IPS-18c (cell line): ENCODE measurements around the gene TRABD2B.

Experiments
- H3K4me3 ChIP-seq: 2 replicates; pipeline ENCODE4 v1.7.0; 2013; ENCODE audit warnings: low read depth, mild to moderate bottlenecking, low read length, moderate library complexity; ENCODE audit not compliant: insufficient read depth
- H3K9me3 ChIP-seq: one replicate; pipeline ENCODE4 v1.6.1; 2013; ENCODE audit warnings: mild to moderate bottlenecking, low read length, moderate library complexity; ENCODE audit not compliant: control insufficient read depth, insufficient read depth

TRABD2B gene

GRCh38 chr1:47805018-47805417 lies 192.2 kb downstream of the TRABD2B start:
- no peak overlapping the region for H3K4me3 ChIP-seq
- H3K9me3 ChIP-seq = no peaks in the 10 kb centered on the region

- H3K9me3 ChIP-seq = no peaks in the 10 kb centered on the region
- H3K4me3 ChIP-seq = no peak overlapping the region
These were observed 193.2 kb downstream of the TRABD2B start for GRCh38 chr1:47803815-47804501.

GRCh38 chr1:47797575-47797974 lies 199.6 kb downstream of the TRABD2B start:
- no peaks in the 10 kb centered on the region for H3K9me3 ChIP-seq

DNA sequence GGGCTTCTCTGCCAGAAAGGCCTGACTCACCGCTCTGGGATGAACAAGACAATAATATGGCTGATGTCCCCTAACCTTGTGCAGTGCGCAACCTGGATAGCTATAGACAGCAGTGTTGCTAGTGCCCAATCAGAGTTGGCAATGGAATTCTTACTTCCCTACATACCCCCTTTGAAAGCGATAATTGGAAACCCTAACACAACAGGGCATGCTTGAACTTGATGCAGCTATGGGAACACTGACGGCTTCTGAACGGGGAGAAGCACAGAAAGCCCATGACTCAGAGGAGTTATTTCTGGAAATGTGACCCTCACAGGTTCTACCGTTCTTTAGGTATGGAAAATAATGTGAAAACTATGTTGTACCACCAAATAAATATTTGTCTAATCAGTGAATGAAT lies 200.6 kb downstream of the TRABD2B start:
- H3K9me3 ChIP-seq = no peaks in the 10 kb centered on the region
- no peak overlapping the region for H3K4me3 ChIP-seq

More at GRCh38 chr1:47797575-47797974, 199.6 kb downstream of the TRABD2B start:
- no peak overlapping the region for H3K4me3 ChIP-seq

- Histone ChIP-seq H3K9me3 (no peaks in the 10 kb centered on the region), H3K4me3 (no peak overlapping the region)
These were observed 202.1 kb downstream of the TRABD2B start for GRCh38 chr1:47795102-47795501.

DNA sequence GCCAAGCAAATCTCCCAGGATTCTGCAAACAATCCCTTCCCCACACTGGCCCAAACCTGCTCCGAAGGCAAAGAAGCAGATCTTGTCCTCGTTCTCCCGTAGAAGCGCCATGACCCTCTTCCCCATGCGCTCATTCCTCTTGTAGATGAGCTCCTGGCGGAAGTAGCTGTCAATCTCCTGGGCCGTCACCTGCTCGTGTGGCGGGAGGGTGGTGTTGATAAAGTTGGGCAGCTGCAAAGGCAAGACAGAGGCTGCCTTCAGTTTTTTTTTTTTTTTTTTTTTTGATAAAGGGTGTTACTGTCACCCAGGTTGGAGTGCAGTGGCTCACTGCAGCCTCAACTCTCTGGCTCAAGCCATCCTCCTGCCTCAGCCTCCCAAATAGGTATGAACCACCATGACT lies 202.7 kb downstream of the TRABD2B start:
- H3K9me3 ChIP-seq = no peaks in the 10 kb centered on the region
- no peak overlapping the region for H3K4me3 ChIP-seq

- Histone ChIP-seq H3K9me3 (no peaks in the 10 kb centered on the region), H3K4me3 (no peak overlapping the region)
These were observed 203.1 kb downstream of the TRABD2B start for GRCh38 chr1:47794081-47794480.

- no peaks in the 10 kb centered on the region for H3K9me3 ChIP-seq
- no peak overlapping the region for H3K4me3 ChIP-seq
These were observed 203.6 kb downstream of the TRABD2B start for GRCh38 chr1:47793563-47793962.

- Histone ChIP-seq H3K4me3 (no peak overlapping the region), H3K9me3 (no peaks in the 10 kb centered on the region)
These were observed 204.4 kb downstream of the TRABD2B start for GRCh38 chr1:47792779-47793178.

DNA sequence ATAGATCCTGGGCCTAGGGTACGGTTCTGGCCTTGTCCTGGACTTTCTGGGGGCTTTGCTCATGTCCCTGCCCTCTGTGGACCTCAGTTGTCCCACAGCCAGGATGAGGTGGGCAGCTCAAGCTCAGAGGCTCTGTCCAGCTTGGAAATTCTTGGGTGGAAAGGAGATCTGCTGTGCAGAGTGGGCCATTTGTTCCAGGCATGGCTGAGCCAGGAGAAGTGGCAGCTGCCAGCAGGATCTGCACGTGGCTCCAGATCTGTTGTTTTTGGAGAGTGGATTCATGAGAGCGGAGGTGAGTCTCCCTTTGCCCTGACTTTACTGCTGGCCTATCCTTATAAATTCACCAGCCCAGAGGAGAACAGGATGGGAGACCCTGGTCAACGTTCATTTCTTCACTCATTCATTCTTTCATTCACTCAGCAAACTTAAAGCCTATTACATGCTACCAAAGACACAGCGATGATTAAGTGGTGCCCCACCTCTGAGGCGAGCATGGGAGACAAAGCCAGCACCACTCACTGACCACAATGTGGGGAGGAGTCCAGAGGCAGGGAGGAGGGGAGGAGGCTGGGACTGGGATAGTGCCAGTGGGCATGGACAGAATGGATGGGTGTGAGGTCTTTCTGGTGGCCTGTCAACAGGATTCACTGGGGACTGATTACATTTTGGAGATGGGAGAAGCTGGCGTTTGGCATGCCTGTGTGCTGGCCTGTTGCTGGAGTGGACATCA lies 205.1 kb downstream of the TRABD2B start:
- Histone ChIP-seq H3K9me3 (no peaks in the 10 kb centered on the region), H3K4me3 (no peak overlapping the region)

- Histone ChIP-seq H3K9me3 (no peaks in the 10 kb centered on the region), H3K4me3 (no peak overlapping the region)
These were observed 208.4 kb downstream of the TRABD2B start for GRCh38 chr1:47788761-47789160.

DNA sequence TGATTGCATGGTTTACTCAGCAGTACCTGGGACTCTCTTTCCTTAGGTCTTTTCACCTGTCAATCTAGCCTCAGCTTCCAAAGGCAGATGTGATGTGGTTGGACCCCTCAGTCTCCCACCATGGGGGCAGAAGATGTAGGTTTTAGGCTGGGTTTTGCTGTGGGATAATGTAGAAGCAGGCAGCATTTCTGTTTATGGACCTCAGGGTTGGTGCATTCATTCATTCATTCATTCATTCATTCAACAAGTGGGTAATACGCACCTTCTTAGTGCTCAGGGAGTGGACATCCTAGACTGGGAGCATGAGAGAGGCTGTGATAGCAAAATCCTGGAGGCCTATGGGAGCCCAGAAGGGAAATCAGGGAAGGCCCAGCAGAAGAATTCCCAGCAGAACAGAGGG lies 209.6 kb downstream of the TRABD2B start:
- no peak overlapping the region for H3K4me3 ChIP-seq
- no peaks in the 10 kb centered on the region for H3K9me3 ChIP-seq

GRCh38 chr1:47786316-47786715 lies 210.9 kb downstream of the TRABD2B start:
- no peaks in the 10 kb centered on the region for H3K9me3 ChIP-seq

DNA sequence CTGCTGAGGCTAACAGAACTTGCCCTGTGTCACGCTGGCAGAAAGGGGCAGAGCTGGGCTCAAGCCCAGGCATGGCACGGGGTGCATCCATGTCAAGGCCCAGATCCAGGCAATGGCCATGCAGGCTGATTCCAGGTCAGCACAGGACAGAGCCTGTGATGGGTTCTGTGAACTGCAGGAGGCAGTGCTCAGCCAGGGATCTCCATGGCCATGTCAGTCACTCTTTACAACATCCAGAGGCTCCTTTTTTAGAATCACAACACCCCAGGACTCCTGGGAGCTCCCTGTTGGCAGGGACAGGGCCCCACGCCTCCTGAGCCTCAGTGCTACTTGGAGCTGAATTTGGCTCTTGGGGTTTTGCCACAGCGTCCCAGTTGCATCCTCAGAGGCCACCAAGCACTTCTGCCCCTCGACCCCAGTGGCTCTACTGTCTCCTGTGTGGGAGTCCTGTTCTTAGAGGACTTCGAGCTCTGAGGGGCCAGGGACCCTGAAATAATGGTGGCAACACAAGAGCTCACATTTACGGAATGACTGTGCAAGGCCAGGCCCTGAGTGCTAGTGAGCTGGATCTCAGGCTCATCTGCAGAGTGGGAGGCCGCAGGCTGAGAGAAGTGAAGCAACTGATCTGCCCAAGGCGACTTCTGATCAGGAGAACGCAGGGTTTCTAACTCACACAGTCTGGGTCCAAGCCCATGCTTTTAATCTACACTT lies 211.5 kb downstream of the TRABD2B start:
- H3K9me3 ChIP-seq = no peaks in the 10 kb centered on the region
- no peak overlapping the region for H3K4me3 ChIP-seq

More at GRCh38 chr1:47786316-47786715, 210.9 kb downstream of the TRABD2B start:
- H3K4me3 ChIP-seq = no peak overlapping the region

GRCh38 chr1:47785118-47785517 lies 212.1 kb downstream of the TRABD2B start:
- Histone ChIP-seq H3K9me3 (no peaks in the 10 kb centered on the region), H3K4me3 (no peak overlapping the region)

GRCh38 chr1:47784497-47784822 lies 212.7 kb downstream of the TRABD2B start:
- no peak overlapping the region for H3K4me3 ChIP-seq

DNA sequence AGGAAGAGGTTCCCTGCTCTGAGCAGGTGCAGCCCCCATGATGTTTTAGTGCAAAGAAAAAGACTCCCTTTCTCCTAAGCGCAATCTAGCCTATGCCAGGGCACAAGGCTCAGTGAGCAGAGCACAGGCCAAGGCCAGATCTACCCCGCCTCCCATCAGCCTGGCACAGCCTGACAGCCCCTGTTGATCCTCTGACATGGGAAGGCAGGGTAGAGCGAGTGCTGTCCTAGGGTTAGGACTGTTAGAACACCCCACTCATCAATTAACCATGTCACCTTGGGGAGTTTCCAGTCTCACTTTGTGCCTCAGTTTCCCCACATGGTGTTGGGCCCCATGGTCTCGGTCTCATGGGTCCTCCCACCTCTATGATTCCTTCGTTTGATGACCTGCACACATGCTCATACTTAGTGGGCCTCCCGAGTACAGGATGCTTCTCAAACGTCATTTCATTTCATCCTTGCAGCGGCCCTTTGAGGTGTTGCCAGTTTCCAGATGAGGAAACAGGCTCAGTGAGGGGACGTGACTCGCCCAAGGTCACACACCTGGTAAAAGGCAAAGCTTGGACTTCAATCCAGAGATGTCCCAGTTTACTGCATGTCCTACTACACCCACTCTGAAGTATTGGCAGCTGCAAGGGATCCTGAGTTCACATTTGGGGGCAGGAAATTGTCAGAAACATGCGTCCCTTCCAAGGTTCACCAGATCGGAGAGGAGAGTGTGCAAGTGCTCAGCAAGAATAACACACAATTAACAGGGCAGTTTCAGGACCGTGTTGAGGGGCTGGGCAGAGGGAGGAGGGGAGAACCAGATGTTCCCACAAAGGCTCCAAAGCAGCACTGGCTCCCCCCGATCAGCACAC lies 213.3 kb downstream of the TRABD2B start:
- H3K4me3 ChIP-seq = no peak overlapping the region
- H3K9me3 ChIP-seq = no peaks in the 10 kb centered on the region

More at GRCh38 chr1:47784497-47784822, 212.7 kb downstream of the TRABD2B start:
- H3K9me3 ChIP-seq = no peaks in the 10 kb centered on the region
